Mesenchymal stem cell (in vitro differentiated cells and primary cell): ENCODE measurements around the gene PYCR2.

ENCODE experiments used
- DNase-seq: peaks from one replicate; pipeline ENCODE4 v3.0.0-alpha.2; 2013
- H2AFZ ChIP-seq: one replicate; pipeline ENCODE4 v1.6.1; 2013; ENCODE audit warnings: low read depth, mild to moderate bottlenecking, control low read depth, inconsistent platforms, low read length, moderate library complexity
- H2AK5ac ChIP-seq: 2 replicates; pipeline ENCODE4 v1.6.1; 2013; ENCODE audit warnings: low read length, moderate library complexity, mild to moderate bottlenecking, inconsistent platforms; ENCODE audit not compliant: severe bottlenecking
- H2BK120ac ChIP-seq: one replicate; pipeline ENCODE4 v1.6.1; 2013; ENCODE audit warnings: low read depth, mild to moderate bottlenecking, inconsistent platforms, low read length, moderate library complexity
- H2BK12ac ChIP-seq, 2 experiments: one replicate each; pipeline ENCODE4 v1.6.1; 2013; ENCODE audit warnings: inconsistent platforms in 2 of 2, low read length in 2 of 2, mild to moderate bottlenecking in 2 of 2, moderate library complexity in 2 of 2, control low read depth in 1 of 2
- H2BK15ac ChIP-seq: one replicate; pipeline ENCODE4 v1.6.1; 2013; ENCODE audit warnings: mild to moderate bottlenecking, low read depth, inconsistent platforms; ENCODE audit not compliant: poor library complexity, severe bottlenecking
- H2BK5ac ChIP-seq: 2 replicates; pipeline ENCODE4 v1.6.1; 2013; ENCODE audit warnings: low read depth, mild to moderate bottlenecking, low read length, control low read depth, inconsistent platforms; ENCODE audit not compliant: poor library complexity, severe bottlenecking
- H3K14ac ChIP-seq, 2 experiments: one replicate each; pipeline ENCODE4 v1.6.1; 2013; ENCODE audit warnings: inconsistent platforms in 2 of 2, low read length in 2 of 2, control low read depth in 1 of 2, mild to moderate bottlenecking in 1 of 2, moderate library complexity in 1 of 2
- H3K18ac ChIP-seq, 2 experiments: one replicate each; pipeline ENCODE4 v1.6.1; 2013; ENCODE audit warnings: inconsistent platforms in 2 of 2, low read length in 2 of 2, control low read depth in 1 of 2, low read depth in 1 of 2, mild to moderate bottlenecking in 1 of 2
- H3K23ac ChIP-seq, 2 experiments: one replicate each; pipeline ENCODE4 v1.6.1; 2013; ENCODE audit warnings: inconsistent platforms in 2 of 2, low read length in 2 of 2, mild to moderate bottlenecking in 2 of 2, moderate library complexity in 2 of 2, control low read depth in 1 of 2
- H3K27ac ChIP-seq: 2 replicates; pipeline ENCODE4 v1.5.1; 2013; ENCODE audit warnings: mild to moderate bottlenecking, moderate library complexity, low read length, control low read depth, inconsistent platforms; ENCODE audit not compliant: poor library complexity, severe bottlenecking
- H3K27me3 ChIP-seq, 2 experiments: 2 replicates each; pipeline versions ENCODE4 v1.6.1 to v1.7.0; 2013; ENCODE audit warnings: low read length in 2 of 2, mild to moderate bottlenecking in 2 of 2, moderate library complexity in 2 of 2, control low read depth in 1 of 2, inconsistent platforms in 1 of 2; ENCODE audit not compliant: control insufficient read depth in 1 of 2, insufficient read depth in 1 of 2
- H3K36me3 ChIP-seq, 2 experiments: 2 replicates each; pipeline versions ENCODE4 v1.6.1 to v1.7.0; 2013; ENCODE audit warnings: low read length in 2 of 2, control low read depth in 1 of 2, inconsistent platforms in 1 of 2, low read depth in 1 of 2, mild to moderate bottlenecking in 1 of 2; ENCODE audit not compliant: insufficient read depth in 2 of 2, control insufficient read depth in 1 of 2
- H3K4ac ChIP-seq, 2 experiments: one replicate each; pipeline ENCODE4 v1.6.1; 2013; ENCODE audit warnings: inconsistent platforms in 2 of 2, low read length in 2 of 2, mild to moderate bottlenecking in 2 of 2, moderate library complexity in 2 of 2, control low read depth in 1 of 2, low read depth in 1 of 2
- H3K4me1 ChIP-seq: 2 replicates; pipeline ENCODE4 v1.6.1; 2013; ENCODE audit warnings: low read depth, low read length, control low read depth; ENCODE audit not compliant: control insufficient read depth, insufficient read depth
- H3K4me2 ChIP-seq: 2 replicates; pipeline ENCODE4 v1.6.1; 2013; ENCODE audit warnings: low read length, mild to moderate bottlenecking, inconsistent platforms; ENCODE audit not compliant: poor library complexity, severe bottlenecking
- H3K4me3 ChIP-seq, 2 experiments: 2 replicates each; pipeline versions ENCODE4 v1.5.1 to v1.7.0; 2013; ENCODE audit warnings: low read length in 2 of 2, mild to moderate bottlenecking in 2 of 2, control low read depth in 1 of 2, low read depth in 1 of 2; ENCODE audit not compliant: insufficient read depth in 1 of 2
- H3K79me1 ChIP-seq: replicated peaks from 2 replicates; pipeline ENCODE4 v1.6.1; 2013; ENCODE audit warnings: mild to moderate bottlenecking, control low read depth, low read length, inconsistent platforms; ENCODE audit not compliant: poor library complexity, severe bottlenecking
- H3K9ac ChIP-seq: 2 replicates; pipeline ENCODE4 v1.7.0; 2013; ENCODE audit warnings: mild to moderate bottlenecking, low read length, moderate library complexity
- H3K9me3 ChIP-seq: 2 replicates; pipeline ENCODE4 v1.7.0; 2013; ENCODE audit warnings: mild to moderate bottlenecking, low read length; ENCODE audit not compliant: control insufficient read depth
- H4K8ac ChIP-seq: one replicate; pipeline ENCODE4 v1.6.1; 2013; ENCODE audit warnings: inconsistent platforms, mild to moderate bottlenecking, low read length, moderate library complexity
- H4K91ac ChIP-seq: one replicate; pipeline ENCODE4 v1.6.1; 2013; ENCODE audit warnings: mild to moderate bottlenecking, low read length, inconsistent platforms
- WGBS: methylation state at CpG from one replicate; pipeline ENCODE4 v1.1.7; 2013; ENCODE audit warnings: mixed read lengths; 5-methylcytosine and 5-hydroxymethylcytosine counted together

The PYCR2 gene

DNA sequence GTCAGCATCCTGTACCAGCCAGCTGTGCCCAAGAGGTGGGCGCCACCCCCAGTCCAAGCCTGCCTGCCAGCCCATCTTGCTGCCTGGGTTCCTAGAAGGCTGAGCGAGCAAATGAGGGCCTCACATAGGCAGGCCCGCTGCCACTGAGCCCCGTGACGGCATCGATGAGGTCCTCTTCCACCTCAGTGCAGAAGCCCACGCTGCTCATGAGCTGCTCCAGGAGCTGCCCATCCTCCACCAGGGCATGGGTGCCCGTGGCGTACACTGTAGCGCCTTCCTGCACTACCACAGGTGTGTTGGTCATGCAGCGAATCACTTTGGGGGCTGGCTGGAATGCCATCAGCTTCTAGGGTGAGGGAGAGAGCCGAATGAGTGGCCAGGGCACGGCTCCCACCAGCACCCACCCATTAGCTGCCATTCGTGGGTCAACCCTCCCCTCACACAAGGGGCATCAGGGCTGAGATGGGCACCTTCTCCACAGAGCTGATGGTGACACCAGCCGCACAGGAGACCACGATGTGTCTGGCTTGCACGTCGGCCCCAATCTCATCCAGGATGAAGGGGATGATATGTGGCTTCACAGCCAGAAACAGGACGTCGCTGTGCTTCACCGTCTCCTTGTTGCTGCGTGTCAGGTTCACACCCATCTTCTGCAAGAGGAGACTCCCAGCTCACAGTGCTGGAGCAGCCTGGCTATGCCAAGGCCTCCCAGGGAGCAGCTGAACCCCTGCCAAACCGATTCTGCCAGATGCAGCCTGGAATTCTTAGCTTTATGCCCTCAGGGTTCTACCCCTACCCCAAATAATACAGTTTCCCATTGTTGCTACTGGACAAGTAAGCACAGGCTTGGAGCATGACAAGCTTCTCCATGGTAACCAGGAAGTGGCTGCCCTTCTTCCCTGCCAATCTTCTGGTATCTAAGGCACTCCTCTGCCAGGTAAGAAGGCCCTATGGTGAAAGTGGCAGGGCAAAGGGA lies 2.0 kb downstream of the PYCR2 start:
- H3K23ac ChIP-seq, result no peak overlapping the region
- H2AK5ac ChIP-seq, result no peak overlapping the region
- H3K9me3 ChIP-seq, result no peaks in the 10 kb centered on the region
- no peak for DNase-seq
- no peak overlapping the region for H2BK15ac ChIP-seq
- no peak overlapping the region for H3K27ac ChIP-seq
- H2BK12ac ChIP-seq, result no peak overlapping the region
- H3K4me1 ChIP-seq, result peaks cover 28% of the 10 kb centered on the region
- H3K79me1 ChIP-seq, result peaks cover 33% of the 10 kb centered on the region
- H3K14ac ChIP-seq, result no peak overlapping the region
- H2BK120ac ChIP-seq, result no peak overlapping the region
- no peak overlapping the region for H4K8ac ChIP-seq
- peak overlapping the region; percentile 95 for H3K9ac ChIP-seq
- no peak overlapping the region for H3K18ac ChIP-seq
- H3K4ac ChIP-seq, result peak overlapping the region in 1 of 2 experiments; percentile 7
- H3K4me3 ChIP-seq, result no peak overlapping the region
- H3K4me2 ChIP-seq, result no peak overlapping the region
- H4K91ac ChIP-seq, result no peak overlapping the region
- H2AFZ ChIP-seq, result no peak overlapping the region
- WGBS, result 97% methylated on average over 23 of the region's 23 CpGs
- H3K27me3 ChIP-seq, result no peaks in the 10 kb centered on the region
- no peak overlapping the region for H2BK5ac ChIP-seq
- peaks cover 28 to 47% of the 10 kb centered on the region in 2 experiments for H3K36me3 ChIP-seq

DNA sequence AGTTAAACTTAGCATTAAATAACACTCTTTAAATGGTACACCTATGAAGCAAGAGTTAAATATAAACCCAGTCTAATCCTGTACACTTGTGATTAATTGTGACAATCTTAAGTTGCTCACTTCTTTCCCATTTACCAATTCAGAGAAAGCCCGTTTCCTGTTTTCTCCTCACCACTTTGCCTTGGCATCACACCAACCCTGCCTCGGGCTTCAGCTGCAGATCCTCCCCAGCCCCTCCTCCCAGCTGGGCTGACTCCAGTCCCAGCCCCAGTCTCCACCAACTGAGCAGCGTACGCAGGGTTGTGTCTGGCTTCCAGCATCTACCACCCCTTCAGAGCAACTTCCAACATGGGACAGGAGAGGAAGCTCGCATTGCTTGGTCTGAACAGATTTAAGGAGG lies 4.1 kb downstream of the PYCR2 start:
- H3K27ac ChIP-seq, result peak overlapping the region; percentile 18
- DNase-seq, result peak; percentile 61
- no peak overlapping the region for H3K4me3 ChIP-seq
- H3K79me1 ChIP-seq, result peaks cover 42% of the 10 kb centered on the region
- no peak overlapping the region for H3K14ac ChIP-seq
- 85% methylated on average over 5 of the region's 5 CpGs for WGBS
- H3K9me3 ChIP-seq, result no peaks in the 10 kb centered on the region
- H3K9ac ChIP-seq, result peak overlapping the region; percentile 27
- no peak overlapping the region for H2BK5ac ChIP-seq
- no peak overlapping the region for H3K4ac ChIP-seq
- no peak overlapping the region for H2BK120ac ChIP-seq
- peaks cover 44 to 62% of the 10 kb centered on the region in 2 experiments for H3K36me3 ChIP-seq
- no peak overlapping the region for H3K18ac ChIP-seq
- peaks cover 28% of the 10 kb centered on the region for H3K4me1 ChIP-seq
- no peak overlapping the region for H4K91ac ChIP-seq
- no peak overlapping the region for H2AFZ ChIP-seq
- no peak overlapping the region for H2BK12ac ChIP-seq
- H3K27me3 ChIP-seq, result no peaks in the 10 kb centered on the region
- H3K4me2 ChIP-seq, result no peak overlapping the region
- no peak overlapping the region for H4K8ac ChIP-seq
- H3K23ac ChIP-seq, result no peak overlapping the region
- H2AK5ac ChIP-seq, result no peak overlapping the region
- H2BK15ac ChIP-seq, result no peak overlapping the region

DNA sequence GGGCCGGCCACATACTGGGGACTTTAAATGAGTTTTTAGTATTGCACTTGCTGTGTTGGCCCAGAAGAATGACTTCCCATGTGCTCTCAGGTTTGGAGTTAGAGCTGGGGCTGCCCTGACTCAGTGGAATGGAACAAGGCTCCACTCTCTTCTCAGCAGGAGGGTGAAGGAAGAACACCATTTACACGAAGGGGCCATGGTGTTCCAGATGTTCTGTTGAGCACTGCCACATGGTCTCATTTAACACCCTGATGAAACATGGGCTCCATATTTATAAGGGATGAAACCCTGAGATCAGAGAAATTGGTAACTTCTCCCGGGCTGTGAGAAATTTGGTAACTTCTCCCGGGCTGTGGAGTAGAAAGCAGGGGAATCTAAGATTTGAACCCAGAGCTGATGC lies 5.8 kb downstream of the PYCR2 start:
- Histone ChIP-seq H3K79me1 (peaks cover 36% of the 10 kb centered on the region), H4K91ac (no peak overlapping the region), H3K4me3 (no peak overlapping the region), H3K18ac (no peak overlapping the region), H3K14ac (no peak overlapping the region), H3K9me3 (no peaks in the 10 kb centered on the region), H4K8ac (no peak overlapping the region), H3K27ac (no peak overlapping the region), H2BK12ac (no peak overlapping the region), H3K4me2 (no peak overlapping the region), H2BK15ac (no peak overlapping the region), H3K4me1 (peaks cover 24% of the 10 kb centered on the region), H2AFZ (no peak overlapping the region), H3K9ac (no peak overlapping the region), H3K36me3 (peaks cover 47 to 62% of the 10 kb centered on the region in 2 experiments), H3K27me3 (no peaks in the 10 kb centered on the region), H3K4ac (no peak overlapping the region), H2BK120ac (no peak overlapping the region), H2AK5ac (no peak overlapping the region), H2BK5ac (no peak overlapping the region), H3K23ac (no peak overlapping the region)
- no peak for DNase-seq
- WGBS, result 100% methylated on average over 3 of the region's 4 CpGs

GRCh38 chr1:225917536-225917935 lies 6.5 kb downstream of the PYCR2 start:
- no peaks in the 10 kb centered on the region for H3K27me3 ChIP-seq
- H3K9ac ChIP-seq, result no peak overlapping the region
- H3K18ac ChIP-seq, result no peak overlapping the region
- H2BK5ac ChIP-seq, result no peak overlapping the region
- H3K27ac ChIP-seq, result no peak overlapping the region
- H3K4ac ChIP-seq, result no peak overlapping the region
- no peak overlapping the region for H2AFZ ChIP-seq
- no peak for DNase-seq
- no peak overlapping the region for H4K8ac ChIP-seq
- H2BK15ac ChIP-seq, result no peak overlapping the region
- no peak overlapping the region for H4K91ac ChIP-seq
- H3K4me3 ChIP-seq, result no peak overlapping the region
- H3K9me3 ChIP-seq, result no peaks in the 10 kb centered on the region
- H3K4me2 ChIP-seq, result no peak overlapping the region
- 97% methylated on average over 5 of the region's 5 CpGs for WGBS
- no peak overlapping the region for H3K23ac ChIP-seq
- H2AK5ac ChIP-seq, result no peak overlapping the region
- no peak overlapping the region for H2BK12ac ChIP-seq
- H3K14ac ChIP-seq, result no peak overlapping the region
- H3K4me1 ChIP-seq, result peaks cover 20% of the 10 kb centered on the region
- peaks cover 47 to 64% of the 10 kb centered on the region in 2 experiments for H3K36me3 ChIP-seq
- no peak overlapping the region for H2BK120ac ChIP-seq
- peaks cover 33% of the 10 kb centered on the region for H3K79me1 ChIP-seq
